Stimulated activated memory B cell treated with anti-CD40 and anti-IgM and Interleukin-4, amounts not matched to agents 10 μg/mL and 1 μg/mL and 100 μg/mL, for 72 hours (primary cell): ENCODE measurements around the gene ABCF3.

Experiments
- ATAC-seq: fragments of 150-1000 bp; cut with Tn5 transposase; 2 replicates; pipeline ENCODE4 v1.10.0; 2021
- H3K27ac Mint-ChIP-seq: one replicate; pipeline ENCODE4 v1.8.0; 2022; ENCODE audit warnings: mild to moderate bottlenecking, mixed read lengths
- H3K27me3 Mint-ChIP-seq: one replicate; pipeline ENCODE4 v1.8.0; 2022; ENCODE audit warnings: mixed read lengths
- H3K36me3 Mint-ChIP-seq: one replicate; pipeline ENCODE4 v1.8.0; 2022; ENCODE audit warnings: mixed read lengths
- H3K4me1 Mint-ChIP-seq: one replicate; pipeline ENCODE4 v1.8.0; 2022; ENCODE audit warnings: mixed read lengths
- H3K4me3 Mint-ChIP-seq: one replicate; pipeline ENCODE4 v1.8.0; 2022; ENCODE audit warnings: mild to moderate bottlenecking, moderate library complexity, mixed read lengths
- H3K9me3 Mint-ChIP-seq: one replicate; pipeline ENCODE4 v1.8.0; 2022; ENCODE audit warnings: mixed read lengths

ABCF3 gene

GRCh38 chr3:184241141-184241446 lies 55.1 kb downstream of the ABCF3 start:
- no peak for ATAC-seq
- Mint-ChIP-seq H3K36me3 (peaks cover 37% of the 10 kb centered on the region), H3K27me3 (no peaks in the 10 kb centered on the region), H3K9me3 (no peaks in the 10 kb centered on the region), H3K27ac (no peak overlapping the region), H3K4me3 (no peak overlapping the region), H3K4me1 (peaks cover 4% of the 10 kb centered on the region)

GRCh38 chr3:184241447-184242296 lies 55.7 kb downstream of the ABCF3 start:
- Mint-ChIP-seq H3K9me3 (no peaks in the 10 kb centered on the region), H3K4me1 (peaks cover 10% of the 10 kb centered on the region), H3K36me3 (peaks cover 39% of the 10 kb centered on the region), H3K27ac (no peak overlapping the region), H3K27me3 (no peaks in the 10 kb centered on the region), H3K4me3 (no peak overlapping the region)
- ATAC-seq: peak; percentile 42

GRCh38 chr3:184242297-184242685 lies 56.3 kb downstream of the ABCF3 start:
- ATAC-seq: no peak
- peaks cover 39% of the 10 kb centered on the region for H3K36me3 Mint-ChIP-seq
- no peak overlapping the region for H3K4me3 Mint-ChIP-seq
- H3K9me3 Mint-ChIP-seq: no peaks in the 10 kb centered on the region
- H3K27me3 Mint-ChIP-seq: no peaks in the 10 kb centered on the region
- no peak overlapping the region for H3K27ac Mint-ChIP-seq
- peaks cover 11% of the 10 kb centered on the region for H3K4me1 Mint-ChIP-seq
